CD14-positive monocyte (primary cell): ENCODE measurements around the gene NUDT9. TPM values are rescaled to one million over a fixed set of nuclear protein-coding genes. Genes with fewer than 3 reads are reported as not detected.

Experiments used
- DNase-seq, 3 donors: peaks; one replicate each; pipeline ENCODE4 v3.0.0-alpha.2; 2011 to 2022
- H2AFZ ChIP-seq: 2 replicates; pipeline ENCODE4 v1.6.0; 2012; ENCODE audit warnings: mild to moderate bottlenecking, low read depth, low read length, inconsistent platforms; ENCODE audit not compliant: insufficient read depth, poor library complexity, severe bottlenecking
- H3K27ac ChIP-seq, 2 donors: 1 replicate in 1 of 2; 2 replicates in 1 of 2; pipeline ENCODE4 v1.5.1; 2012 to 2013; ENCODE audit warnings: low read length in 2 of 2, control low read depth in 1 of 2, inconsistent platforms in 1 of 2, low read depth in 1 of 2, mild to moderate bottlenecking in 1 of 2
- H3K27me3 ChIP-seq, 2 donors: one replicate each; pipeline versions ENCODE4 v1.6.0 to v1.6.1; 2011 to 2013; ENCODE audit warnings: low read length in 2 of 2; ENCODE audit not compliant: control insufficient read depth in 2 of 2, insufficient read depth in 2 of 2
- H3K36me3 ChIP-seq, 2 donors: replicated peaks in 1 of 2; 1 replicate in 1 of 2; 2 replicates in 1 of 2; pipeline versions ENCODE4 v1.5.1 to v1.6.1; 2012 to 2013; ENCODE audit warnings: low read length in 2 of 2, control low read depth in 1 of 2, inconsistent platforms in 1 of 2, mild to moderate bottlenecking in 1 of 2; ENCODE audit not compliant: insufficient read depth in 2 of 2, control insufficient read depth in 1 of 2
- H3K4me1 ChIP-seq, 2 donors: 1 replicate in 1 of 2; 2 replicates in 1 of 2; pipeline versions ENCODE4 v1.5.1 to v1.6.1; 2012 to 2013; ENCODE audit warnings: low read length in 2 of 2, control low read depth in 1 of 2, inconsistent platforms in 1 of 2, mild to moderate bottlenecking in 1 of 2, moderate library complexity in 1 of 2; ENCODE audit not compliant: insufficient read depth in 2 of 2, control insufficient read depth in 1 of 2
- H3K4me2 ChIP-seq: replicated peaks from 2 replicates; pipeline ENCODE3; 2012; ENCODE audit warnings: low read length, moderate library complexity, mild to moderate bottlenecking; ENCODE audit not compliant: poor library complexity, severe bottlenecking; ENCODE audit errors: extremely low read depth
- H3K4me3 ChIP-seq, 3 experiments: fragments of 200-600 bp in 1 of 3; sonication (generic) in 1 of 3; replicated peaks in 1 of 3; 1 replicate in 2 of 3; 2 replicates in 1 of 3; pipeline ENCODE4 v1.5.1; 2011 to 2013; ENCODE audit warnings: low read length in 3 of 3, mild to moderate bottlenecking in 3 of 3, control low read depth in 2 of 3, low read depth in 2 of 3, inconsistent platforms in 1 of 3, moderate library complexity in 1 of 3
- H3K79me2 ChIP-seq: 2 replicates; pipeline ENCODE4 v1.6.0; 2012; ENCODE audit warnings: mild to moderate bottlenecking, control low read depth, inconsistent platforms, low read length, moderate library complexity; ENCODE audit not compliant: insufficient read depth
- H3K9ac ChIP-seq: 2 replicates; pipeline ENCODE4 v1.6.0; 2017; ENCODE audit warnings: low read length, mild to moderate bottlenecking; ENCODE audit not compliant: insufficient read depth, poor library complexity, severe bottlenecking
- H3K9me3 ChIP-seq, 2 donors: replicated peaks in 1 of 2; 1 replicate in 1 of 2; 2 replicates in 1 of 2; pipeline versions ENCODE4 v1.5.1 to v1.6.1; 2012 to 2013; ENCODE audit warnings: low read length in 2 of 2, control low read depth in 1 of 2; ENCODE audit not compliant: control insufficient read depth in 1 of 2, insufficient read depth in 1 of 2
- H4K20me1 ChIP-seq: 2 replicates; pipeline ENCODE4 v1.6.0; 2012; ENCODE audit warnings: mild to moderate bottlenecking, low read length, control low read depth, moderate library complexity; ENCODE audit not compliant: insufficient read depth
- H3K27ac Mint-ChIP-seq, 7 donors: one replicate each; pipeline ENCODE4 v1.8.0; 2020; ENCODE audit warnings: mild to moderate bottlenecking in 7 of 7, mixed read lengths in 7 of 7, moderate library complexity in 6 of 7, inconsistent platforms in 2 of 7
- H3K27me3 Mint-ChIP-seq, 3 donors: one replicate each; pipeline ENCODE4 v1.8.0; 2021 to 2022; ENCODE audit warnings: low read depth in 3 of 3, mild to moderate bottlenecking in 3 of 3, mixed read lengths in 3 of 3, moderate library complexity in 3 of 3, inconsistent platforms in 1 of 3
- H3K36me3 Mint-ChIP-seq, 2 donors: one replicate each; pipeline ENCODE4 v1.8.0; 2020; ENCODE audit warnings: mixed read lengths in 2 of 2, inconsistent platforms in 1 of 2, mild to moderate bottlenecking in 1 of 2
- H3K4me1 Mint-ChIP-seq: one replicate; pipeline ENCODE4 v1.8.0; 2020; ENCODE audit warnings: mild to moderate bottlenecking, mixed read lengths
- H3K4me3 Mint-ChIP-seq, 2 donors: one replicate each; pipeline ENCODE4 v1.8.0; 2020; ENCODE audit warnings: mild to moderate bottlenecking in 2 of 2, mixed read lengths in 2 of 2, moderate library complexity in 1 of 2
- H3K9me3 Mint-ChIP-seq, 7 donors: one replicate each; pipeline ENCODE4 v1.8.0; 2020 to 2022; ENCODE audit warnings: mixed read lengths in 7 of 7, mild to moderate bottlenecking in 6 of 7, moderate library complexity in 6 of 7, inconsistent platforms in 2 of 7
- CTCF ChIP-seq: fragments of 200-600 bp; IDR thresholded peaks from one replicate; pipeline ENCODE4 v1.8.0; 2022; ENCODE audit warnings: antibody characterized with exemption, mild to moderate bottlenecking
- WGBS: methylation state at CpG from one replicate; pipeline ENCODE4 v1.1.5; 2013; ENCODE audit warnings: missing lambda C conversion rate; ENCODE audit not compliant: insufficient coverage; 5-methylcytosine and 5-hydroxymethylcytosine counted together
- intact Hi-C, 2 donors: fragments of 100-400 bp; cut with micrococcal nuclease; formaldehyde crosslinking; loops; one replicate each; pipeline versions ENCODE4 v1.15.0 to v1.15.1; 2023
- polyA plus RNA-seq, 3 donors: library from polyadenylated mRNA; depleted of rRNA in 1 of 3; unstranded in 2 of 3; stranded (reverse) in 1 of 3; fragments of 300-500 nt in 2 of 3; fragments of >200 nt in 1 of 3; fragmentation: Illumina TruSeq in 2 of 3; gene quantifications; 1 replicate in 2 of 3; 2 replicates in 1 of 3; pipeline ENCODE4 v1.2.3, GENCODE V29; 2012 to 2021
- small RNA-seq: library from RNA; depleted of rRNA; stranded (forward); fragments of <200 nt; gene quantifications from one replicate; pipeline ENCODE3, GENCODE V24; 2012; ENCODE audit warnings: low read depth; ENCODE audit not compliant: insufficient read length

NUDT9 gene
- polyA plus RNA-seq, 3 donors = 9.6 to 14.3 (median 12.5) TPM

- Mint-ChIP-seq H3K36me3 (no peaks in the 10 kb centered on the region), H3K4me3 (no peak overlapping the region), H3K4me1 (no peaks in the 10 kb centered on the region), H3K9me3 (peaks cover 0 to 2% (median 0%) of the 10 kb centered on the region in 7 donors), H3K27me3 (peaks cover 0 to 2% (median 0%) of the 10 kb centered on the region in 3 donors), H3K27ac (no peak overlapping the region)
- Histone ChIP-seq H3K36me3 (no peaks in the 10 kb centered on the region), H3K4me1 (no peaks in the 10 kb centered on the region), H4K20me1 (no peaks in the 10 kb centered on the region), H2AFZ (no peak overlapping the region), H3K9ac (no peak overlapping the region), H3K27ac (no peak overlapping the region), H3K79me2 (no peaks in the 10 kb centered on the region), H3K9me3 (no peaks in the 10 kb centered on the region), H3K27me3 (no peaks in the 10 kb centered on the region), H3K4me3 (no peak overlapping the region), H3K4me2 (no peak overlapping the region)
- intact Hi-C loops = no loop called here
- DNase-seq = no peak
- no peak for TF ChIP-seq CTCF
- WGBS = no CpG with 5 or more reads among the region's 4 CpGs
These were observed 84.8 kb downstream of the NUDT9 start for GRCh38 chr4:87506974-87507701.

Small RNAs within 50 kb of the gene (small RNA-seq; reads per million reads assigned to genes)
- gene RN7SL681P = not detected

Other genes with a start within 250 kb of the NUDT9 start
- gene KLHL8, start 202.0 kb upstream of the NUDT9 start, polyA plus RNA-seq = 10 to 100 TPM in 2 of 3 donors, 1 to 10 TPM in 1; 7.5 to 28.6 (median 23.7) TPM
- gene HSD17B13, start 99.7 kb upstream of the NUDT9 start, polyA plus RNA-seq = under 1 TPM in 2 of 3 donors, not detected in 1; 0.08 to 0.73 TPM
- gene HSD17B11, start 31.4 kb upstream of the NUDT9 start, polyA plus RNA-seq = 100 to 1,000 TPM in 2 of 3 donors, 10 to 100 TPM in 1; 86.9 to 330 (median 272) TPM
- not detected for gene SPARCL1, start 106.8 kb downstream of the NUDT9 start, polyA plus RNA-seq
- not detected for gene DSPP, start 186.0 kb downstream of the NUDT9 start, polyA plus RNA-seq
- gene DMP1, start 227.7 kb downstream of the NUDT9 start, polyA plus RNA-seq = not detected